HCT116 (cell line): Measurements from ENCODE around the gene RCSD1. TPM values are rescaled to one million over a fixed set of nuclear protein-coding genes. Genes with fewer than 3 reads are reported as not detected.

Experiments
- ATAC-seq: fragments of 200-7000 bp; cut with Tn5 transposase; 2 replicates; pipeline ENCODE4 v1.9.1; 2020; ENCODE audit warnings: mild to moderate bottlenecking, moderate library complexity
- BruUV-seq: library from RNA; stranded (reverse); fragments of 400-500 nt; replicated peaks from 2 replicates; lab custom pipeline; 2021; lab: Mats Ljungman, UMichigan
- CTCF ChIA-PET: fragments of 300-600 bp; sonication (Branson Sonifier 250); formaldehyde crosslinking; loops from one replicate; lab custom pipeline; 2021; ENCODE audit warnings: antibody characterized with exemption; lab: Charles Lee
- POLR2A ChIA-PET: fragments of 300-600, 350-600 bp; sonication (Branson Sonifier 250); formaldehyde crosslinking; loops from one replicate; lab custom pipeline; 2021; ENCODE audit warnings: antibody characterized with exemption; lab: Charles Lee
- RAD21 ChIA-PET, 2 experiments: fragments of 300-600 bp; sonication (Branson Sonifier 250); formaldehyde crosslinking; loops; one replicate each; lab custom pipeline; 2023; ENCODE audit warnings: low total read pairs in 2 of 2; ENCODE audit not compliant: uncharacterized antibody in 2 of 2, unreplicated experiment in 2 of 2, low non-redundant PET in 1 of 2; lab: Charles Lee
- DNase-seq: peaks from one replicate; pipeline ENCODE4 v3.0.0-alpha.2; 2010; ENCODE audit warnings: low read depth, low spot score
- H2AFZ ChIP-seq: fragments of 200-600 bp; shearing (Covaris generic), sonication (generic); 2 replicates; pipeline ENCODE4 v1.6.1; 2017; ENCODE audit warnings: low read depth, mixed run types, mixed read lengths, antibody characterized with exemption, low read length; ENCODE audit not compliant: poor library complexity, severe bottlenecking
- H3K27ac ChIP-seq: 2 replicates; pipeline ENCODE4 v1.5.1; 2012; ENCODE audit warnings: low read depth, low read length
- H3K27me3 ChIP-seq: fragments of 200-600 bp; sonication (generic); 2 replicates; pipeline ENCODE4 v1.6.1; 2016; ENCODE audit warnings: mixed run types, low read length, mixed read lengths; ENCODE audit not compliant: insufficient read depth
- H3K36me3 ChIP-seq, 2 experiments: fragments of 200-500 bp in 1 of 2; fragments of 200-600 bp in 1 of 2; sonication (Bioruptor generic) in 1 of 2; sonication (generic) in 1 of 2; 2 replicates each; pipeline versions ENCODE4 v1.5.1 to v1.6.1; 2014 to 2016; ENCODE audit warnings: low read length in 2 of 2, inconsistent platforms in 1 of 2, mixed read lengths in 1 of 2, mixed run types in 1 of 2; ENCODE audit not compliant: insufficient read depth in 2 of 2, control insufficient read depth in 1 of 2
- H3K4me1 ChIP-seq, 2 experiments: fragments of 200-600 bp in 1 of 2; sonication (generic) in 1 of 2; 2 replicates each; pipeline versions ENCODE4 v1.5.1 to v1.6.1; 2012 to 2017; ENCODE audit warnings: low read length in 2 of 2, inconsistent platforms in 1 of 2, mild to moderate bottlenecking in 1 of 2, mixed read lengths in 1 of 2, mixed run types in 1 of 2, moderate library complexity in 1 of 2; ENCODE audit not compliant: insufficient read depth in 2 of 2, control insufficient read depth in 1 of 2
- H3K4me2 ChIP-seq: fragments of 200-600 bp; sonication (generic); 2 replicates; pipeline ENCODE4 v1.6.1; 2017; ENCODE audit warnings: mixed run types, low read length, mixed read lengths
- H3K4me3 ChIP-seq, 2 experiments: fragments of 200-600 bp in 1 of 2; sonication (generic) in 1 of 2; replicated peaks in 1 of 2; 2 replicates each; pipeline ENCODE4 v1.5.1; 2011 to 2016; ENCODE audit warnings: low read length in 2 of 2, control low read depth in 1 of 2, low read depth in 1 of 2, mild to moderate bottlenecking in 1 of 2, mixed read lengths in 1 of 2, mixed run types in 1 of 2
- H3K79me2 ChIP-seq: fragments of 200-600 bp; sonication (generic); 2 replicates; pipeline ENCODE4 v1.6.1; 2017; ENCODE audit warnings: mild to moderate bottlenecking, mixed run types, low read length, moderate library complexity, mixed read lengths; ENCODE audit not compliant: insufficient read depth
- H3K9ac ChIP-seq: fragments of 200-600 bp; sonication (generic); 2 replicates; pipeline ENCODE4 v1.6.1; 2016; ENCODE audit warnings: low read length, mixed read lengths
- H3K9me2 ChIP-seq: fragments of 200-600 bp; sonication (generic), shearing (Covaris generic); 2 replicates; pipeline ENCODE4 v1.6.1; 2017; ENCODE audit warnings: mixed run types, mild to moderate bottlenecking, moderate library complexity; ENCODE audit not compliant: insufficient read depth
- H3K9me3 ChIP-seq, 2 experiments: fragments of 200-500 bp in 1 of 2; fragments of 200-600 bp in 1 of 2; sonication (Bioruptor generic) in 1 of 2; sonication (generic) in 1 of 2; 2 replicates each; pipeline ENCODE4 v1.6.1; 2014 to 2017; ENCODE audit warnings: low read length in 2 of 2, mixed read lengths in 2 of 2, inconsistent platforms in 1 of 2, low read depth in 1 of 2, mild to moderate bottlenecking in 1 of 2, mixed run types in 1 of 2, moderate library complexity in 1 of 2; ENCODE audit not compliant: control insufficient read depth in 1 of 2, insufficient read depth in 1 of 2
- H4K20me1 ChIP-seq: fragments of 200-600 bp; sonication (generic), shearing (Covaris generic); 2 replicates; pipeline ENCODE4 v1.6.1; 2017; ENCODE audit warnings: mixed run types, mild to moderate bottlenecking, moderate library complexity; ENCODE audit not compliant: insufficient read depth
- ELF1 ChIP-seq: IDR thresholded peaks from 2 replicates; pipeline ENCODE4 v1.6.1; 2012; ENCODE audit warnings: low read depth, borderline replicate concordance
- FOSL1 ChIP-seq: IDR thresholded peaks from 2 replicates; pipeline ENCODE4 v1.6.1; 2012; ENCODE audit warnings: low read depth
- POLR2A ChIP-seq: IDR thresholded peaks from 2 replicates; pipeline ENCODE4 v1.7.0; 2011; ENCODE audit warnings: borderline replicate concordance; ENCODE audit not compliant: insufficient read depth, insufficient read length; ENCODE audit errors: extremely low read depth
- SIN3A ChIP-seq: IDR thresholded peaks from 2 replicates; pipeline ENCODE4 v1.6.1; 2012; ENCODE audit warnings: low read depth
- SP1 ChIP-seq: IDR thresholded peaks from 2 replicates; pipeline ENCODE4 v1.6.1; 2012; ENCODE audit warnings: low read depth
- TCF7L2 ChIP-seq: IDR thresholded peaks from 2 replicates; pipeline ENCODE4 v1.7.0; 2011; ENCODE audit warnings: borderline replicate concordance, inconsistent platforms; ENCODE audit not compliant: insufficient read depth, insufficient read length; ENCODE audit errors: extremely low read depth
- ZFX ChIP-seq: fragments of 450-650 bp; IDR thresholded peaks from 2 replicates; pipeline ENCODE4 v1.6.1; 2017
- ZNF274 ChIP-seq: fragments of 200-500 bp; sonication (Bioruptor generic); IDR thresholded peaks from 2 replicates; pipeline ENCODE4 v1.6.1; 2014; ENCODE audit warnings: mild to moderate bottlenecking, low read depth, low read length, inconsistent platforms
- intact Hi-C: fragments of 100-400 bp; cut with micrococcal nuclease; formaldehyde crosslinking; loops from 2 replicates; pipeline ENCODE4 v1.10.0; 2022
- total RNA-seq: library from RNA; stranded (reverse); gene quantifications from one replicate; pipeline ENCODE4 v1.2.1, GENCODE V29; 2021; ENCODE audit not compliant: unreplicated experiment
- TF ChIP-seq, protein P1 (sequence below), 3 experiments: fragments of 200-600 bp in 1 of 3; sonication (generic) in 1 of 3; IDR thresholded peaks in 2 of 3; conservative IDR thresholded peaks in 1 of 3; 2 replicates each; pipeline ENCODE4 v1.5.1; 2012 to 2017; ENCODE audit warnings: low read depth in 2 of 3, low read length in 2 of 3, antibody characterized with exemption in 1 of 3, borderline replicate concordance in 1 of 3, control low read depth in 1 of 3, mild to moderate bottlenecking in 1 of 3, mixed read lengths in 1 of 3, mixed run types in 1 of 3, moderate library complexity in 1 of 3; ENCODE audit not compliant: insufficient read depth in 1 of 3
- TF ChIP-seq, protein P2 (sequence below): IDR thresholded peaks from 2 replicates; pipeline ENCODE4 v1.6.1; 2011; ENCODE audit warnings: mild to moderate bottlenecking, low read length, moderate library complexity; ENCODE audit not compliant: insufficient replicate concordance; ENCODE audit errors: extremely low read depth

The RCSD1 gene
- total RNA-seq, 1 experiment from 2014 or later = 0.15 TPM

DNA sequence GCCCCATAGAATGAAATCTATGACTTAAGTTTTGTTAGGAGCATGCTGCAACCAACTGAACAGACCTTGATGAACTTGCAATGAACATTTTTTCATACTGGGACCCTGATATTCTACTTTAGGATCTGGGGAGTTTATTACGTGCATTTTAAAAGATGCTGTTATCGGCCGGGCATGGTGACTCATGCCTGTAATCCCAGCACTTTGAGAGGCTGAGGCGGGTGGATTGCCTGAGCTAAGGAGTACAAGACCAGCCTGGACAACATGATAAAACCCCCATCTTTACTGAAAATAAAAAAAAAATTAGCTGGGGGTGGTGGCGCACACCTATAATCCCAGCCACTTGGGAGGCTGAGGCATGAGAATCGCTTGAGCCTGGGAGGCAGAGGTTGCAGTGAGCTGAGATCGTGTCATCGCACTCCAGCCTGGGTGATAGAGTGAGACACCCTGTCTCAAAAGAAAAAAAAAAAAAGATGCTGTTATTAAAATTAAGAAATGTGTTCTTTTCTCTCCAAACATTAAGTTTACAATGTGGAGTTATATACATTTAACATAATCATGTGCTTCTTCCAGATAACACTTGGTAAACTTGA is 98.9 kb downstream of the RCSD1 start:
- no peak overlapping the region for H3K4me3 ChIP-seq
- intact Hi-C loops = loop anchor here (5.0 kb wide), 1 partner anchor 263 kb away; no protein-coding TSS in a partner anchor
- DNase-seq (no peak), ATAC-seq (no peak)
- TF ChIP-seq ELF1 = no peak
- TF ChIP-seq, protein P1, sequence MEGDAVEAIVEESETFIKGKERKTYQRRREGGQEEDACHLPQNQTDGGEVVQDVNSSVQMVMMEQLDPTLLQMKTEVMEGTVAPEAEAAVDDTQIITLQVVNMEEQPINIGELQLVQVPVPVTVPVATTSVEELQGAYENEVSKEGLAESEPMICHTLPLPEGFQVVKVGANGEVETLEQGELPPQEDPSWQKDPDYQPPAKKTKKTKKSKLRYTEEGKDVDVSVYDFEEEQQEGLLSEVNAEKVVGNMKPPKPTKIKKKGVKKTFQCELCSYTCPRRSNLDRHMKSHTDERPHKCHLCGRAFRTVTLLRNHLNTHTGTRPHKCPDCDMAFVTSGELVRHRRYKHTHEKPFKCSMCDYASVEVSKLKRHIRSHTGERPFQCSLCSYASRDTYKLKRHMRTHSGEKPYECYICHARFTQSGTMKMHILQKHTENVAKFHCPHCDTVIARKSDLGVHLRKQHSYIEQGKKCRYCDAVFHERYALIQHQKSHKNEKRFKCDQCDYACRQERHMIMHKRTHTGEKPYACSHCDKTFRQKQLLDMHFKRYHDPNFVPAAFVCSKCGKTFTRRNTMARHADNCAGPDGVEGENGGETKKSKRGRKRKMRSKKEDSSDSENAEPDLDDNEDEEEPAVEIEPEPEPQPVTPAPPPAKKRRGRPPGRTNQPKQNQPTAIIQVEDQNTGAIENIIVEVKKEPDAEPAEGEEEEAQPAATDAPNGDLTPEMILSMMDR (IDR thresholded peaks at IDR 0.05 in 2 of 3, conservative IDR thresholded peaks at IDR 0.05 in 1 of 3; ENCODE audit: borderline replicate concordance in 1 of 3, insufficient read depth in 1 of 3, low read depth in 2 of 3, low read length in 2 of 3) = no peak
- no peak for TF ChIP-seq SP1
- no peak for TF ChIP-seq FOSL1
- no peak for TF ChIP-seq TCF7L2
- TF ChIP-seq, protein P2, sequence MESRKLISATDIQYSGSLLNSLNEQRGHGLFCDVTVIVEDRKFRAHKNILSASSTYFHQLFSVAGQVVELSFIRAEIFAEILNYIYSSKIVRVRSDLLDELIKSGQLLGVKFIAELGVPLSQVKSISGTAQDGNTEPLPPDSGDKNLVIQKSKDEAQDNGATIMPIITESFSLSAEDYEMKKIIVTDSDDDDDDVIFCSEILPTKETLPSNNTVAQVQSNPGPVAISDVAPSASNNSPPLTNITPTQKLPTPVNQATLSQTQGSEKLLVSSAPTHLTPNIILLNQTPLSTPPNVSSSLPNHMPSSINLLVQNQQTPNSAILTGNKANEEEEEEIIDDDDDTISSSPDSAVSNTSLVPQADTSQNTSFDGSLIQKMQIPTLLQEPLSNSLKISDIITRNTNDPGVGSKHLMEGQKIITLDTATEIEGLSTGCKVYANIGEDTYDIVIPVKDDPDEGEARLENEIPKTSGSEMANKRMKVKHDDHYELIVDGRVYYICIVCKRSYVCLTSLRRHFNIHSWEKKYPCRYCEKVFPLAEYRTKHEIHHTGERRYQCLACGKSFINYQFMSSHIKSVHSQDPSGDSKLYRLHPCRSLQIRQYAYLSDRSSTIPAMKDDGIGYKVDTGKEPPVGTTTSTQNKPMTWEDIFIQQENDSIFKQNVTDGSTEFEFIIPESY = no peak
- TF ChIP-seq ZFX = no peak
- no peak for TF ChIP-seq ZNF274
- no peak for TF ChIP-seq POLR2A
- TF ChIP-seq SIN3A = no peak
- ChIA-PET RAD21 (no interaction called here), CTCF (no interaction called here), POLR2A (no interaction called here)
- peaks cover 0 to 1% of the 10 kb centered on the region in 2 experiments; a peak in 1 of 4 replicates for H3K4me1 ChIP-seq
- no peaks in the 10 kb centered on the region for H3K9me2 ChIP-seq
- peaks cover 0 to 7% of the 10 kb centered on the region in 2 experiments; a peak in 2 of 4 replicates for H3K36me3 ChIP-seq
- H3K9me3 ChIP-seq = no peaks in the 10 kb centered on the region
- no peak overlapping the region for H2AFZ ChIP-seq
- H3K4me2 ChIP-seq = no peak overlapping the region
- no peaks in the 10 kb centered on the region for H3K27me3 ChIP-seq
- H4K20me1 ChIP-seq = no peaks in the 10 kb centered on the region
- no peak overlapping the region for H3K9ac ChIP-seq
- BruUV-seq = no TSS peak
- H3K27ac ChIP-seq = no peak overlapping the region
- H3K79me2 ChIP-seq = peaks cover 82% of the 10 kb centered on the region
